Measurements from ENCODE around the gene ENPP4.
A peak's percentile ranks its signal among the peaks of the same experiment; 100 is the strongest.
"Not testable (repeated sequence)": the region's sequence is repeated elsewhere in the genome, so short reads cannot be mapped to it uniquely, and the experiment has no call there.

ENPP4 gene

GRCh38 chr6:46130666-46131065 is 877 bp downstream of the ENPP4 start:
- peak overlapping the region; percentile 49 for H3K4me3 ChIP-seq (ENCODE audit: low read depth, low read length)
- TF ChIP-seq CTCF (IDR thresholded peaks at IDR 0.05; ENCODE audit: low read depth, low read length): no peak
- peak; percentile 6 for DNase-seq (ENCODE audit: low read depth)

GRCh38 chr6:46131291-46131690 is 1.5 kb downstream of the ENPP4 start:
- not testable (repeated sequence) for DNase-seq (ENCODE audit: low read depth); H3K4me3 ChIP-seq (ENCODE audit: low read depth, low read length)

GRCh38 chr6:46134216-46134615 is 4.4 kb downstream of the ENPP4 start:
- no peak for TF ChIP-seq POLR2A (IDR thresholded peaks at IDR 0.05; ENCODE audit: extremely low read depth, insufficient read length)
- TF ChIP-seq MYC (IDR thresholded peaks at IDR 0.05; ENCODE audit: low read depth, low read length): no peak
- no peak for TF ChIP-seq CTCF (IDR thresholded peaks at IDR 0.05; ENCODE audit: low read depth, low read length)
- TF ChIP-seq MAX (IDR thresholded peaks at IDR 0.05; ENCODE audit: low read depth, low read length): no peak
- no peak overlapping the region for H3K4me3 ChIP-seq (ENCODE audit: low read depth, low read length)

GRCh38 chr6:46135176-46135575 is 5.4 kb downstream of the ENPP4 start:
- H3K4me3 ChIP-seq (ENCODE audit: low read depth, low read length): no peak overlapping the region
- no peak for DNase-seq (ENCODE audit: low read depth)
- TF ChIP-seq MAX (IDR thresholded peaks at IDR 0.05; ENCODE audit: low read depth, low read length) (no peak), CTCF (IDR thresholded peaks at IDR 0.05; ENCODE audit: low read depth, low read length) (no peak), POLR2A (IDR thresholded peaks at IDR 0.05; ENCODE audit: extremely low read depth, insufficient read length) (no peak), MYC (IDR thresholded peaks at IDR 0.05; ENCODE audit: low read depth, low read length) (no peak)

More at GRCh38 chr6:46134216-46134615, 4.4 kb downstream of the ENPP4 start:
- no peak for DNase-seq (ENCODE audit: low read depth)

GRCh38 chr6:46136831-46137230 is 7.0 kb downstream of the ENPP4 start:
- TF ChIP-seq CTCF (IDR thresholded peaks at IDR 0.05; ENCODE audit: low read depth, low read length) (no peak), POLR2A (IDR thresholded peaks at IDR 0.05; ENCODE audit: extremely low read depth, insufficient read length) (no peak), MYC (IDR thresholded peaks at IDR 0.05; ENCODE audit: low read depth, low read length) (no peak), MAX (IDR thresholded peaks at IDR 0.05; ENCODE audit: low read depth, low read length) (no peak)
- DNase-seq (ENCODE audit: low read depth): no peak
- H3K4me3 ChIP-seq (ENCODE audit: low read depth, low read length): no peak overlapping the region

- no peak for TF ChIP-seq CTCF (IDR thresholded peaks at IDR 0.05; ENCODE audit: low read depth, low read length)
- no peak for DNase-seq (ENCODE audit: low read depth)
- H3K4me3 ChIP-seq (ENCODE audit: low read depth, low read length): no peak overlapping the region
Measured at GRCh38 chr6:46137387-46137786, 7.6 kb downstream of the ENPP4 start.

- TF ChIP-seq CTCF (IDR thresholded peaks at IDR 0.05; ENCODE audit: low read depth, low read length) (no peak), MAX (IDR thresholded peaks at IDR 0.05; ENCODE audit: low read depth, low read length) (no peak), MYC (IDR thresholded peaks at IDR 0.05; ENCODE audit: low read depth, low read length) (no peak), POLR2A (IDR thresholded peaks at IDR 0.05; ENCODE audit: extremely low read depth, insufficient read length) (no peak)
- DNase-seq (ENCODE audit: low read depth): no peak
Measured at GRCh38 chr6:46138281-46138680, 8.5 kb downstream of the ENPP4 start.

More at GRCh38 chr6:46138281-46138680, 8.5 kb downstream of the ENPP4 start:
- H3K4me3 ChIP-seq (ENCODE audit: low read depth, low read length): no peak overlapping the region

Measured in NB4 (cell line).